NCI-H774 (cell line): ENCODE results near the gene SNRNP25.
A peak's percentile ranks its signal among the peaks of the same experiment; 100 is the strongest.
"Not testable (repeated sequence)": the region's sequence is repeated elsewhere in the genome, so short reads cannot be mapped to it uniquely, and the experiment has no call there.

Source experiments
- DNase-seq: peaks from one replicate; lab custom pipeline; 2025; lab: John Stamatoyannopoulos, UW

Gene SNRNP25

DNA sequence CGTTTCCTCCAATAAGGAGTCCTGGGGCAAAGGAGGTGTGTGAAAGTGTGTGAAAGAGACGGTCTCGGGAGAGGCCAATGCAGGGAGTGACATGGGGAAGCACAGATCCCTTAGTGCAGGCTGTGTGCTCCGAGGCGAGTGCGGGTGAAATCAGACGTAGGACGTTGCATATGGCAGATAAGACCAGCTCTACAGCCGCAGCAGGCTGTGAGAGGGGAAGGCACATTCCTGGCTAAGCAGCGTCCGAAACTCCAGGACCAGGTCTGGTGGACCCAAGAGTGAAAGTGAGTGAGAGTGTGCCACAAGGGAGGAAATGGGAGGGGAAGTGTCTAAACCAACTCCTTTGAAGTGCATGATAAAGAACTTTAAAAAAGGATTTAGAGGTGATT lies 11.6 kb upstream of the SNRNP25 start:
- DNase-seq, result no peak

DNA sequence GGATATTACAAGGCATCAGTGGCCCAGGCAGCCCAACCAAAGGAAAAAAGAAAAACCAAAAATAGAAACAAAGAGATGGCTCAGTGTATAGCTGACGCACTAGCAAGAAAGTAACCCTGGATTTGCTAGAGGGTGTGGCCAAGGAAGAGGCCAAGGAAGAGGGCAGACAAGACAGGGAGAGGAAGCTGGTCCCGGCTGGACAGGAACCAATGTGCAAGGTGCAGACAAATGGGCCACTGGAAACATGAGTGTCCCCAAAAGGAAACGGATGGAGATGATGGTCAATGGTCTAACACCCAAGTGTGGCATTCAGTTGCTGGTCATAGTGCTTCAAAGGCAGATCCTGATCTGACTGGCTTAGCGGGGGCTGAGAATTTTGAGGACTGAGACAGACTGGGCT lies 10.9 kb upstream of the SNRNP25 start:
- DNase-seq, result no peak

DNA sequence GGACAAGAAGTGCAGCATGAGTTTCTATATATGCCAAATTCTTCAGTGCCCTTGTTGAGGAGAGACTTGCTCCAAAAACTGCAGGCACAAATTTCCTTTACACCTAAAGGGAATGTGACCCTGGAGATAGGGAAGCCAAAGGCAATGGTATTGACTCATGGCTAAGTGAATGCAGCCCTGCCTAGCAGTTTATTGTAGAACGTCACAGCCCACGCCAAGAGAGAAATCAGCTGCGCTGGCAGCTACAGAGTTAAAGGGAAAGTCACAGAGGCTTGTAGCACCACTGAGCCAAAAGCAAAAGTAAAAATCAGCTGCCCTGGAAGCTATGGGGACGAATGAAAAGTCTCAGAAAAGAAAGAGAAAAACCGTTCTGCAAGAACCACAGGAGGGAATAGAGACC lies 10.3 kb upstream of the SNRNP25 start:
- DNase-seq, result no peak

DNA sequence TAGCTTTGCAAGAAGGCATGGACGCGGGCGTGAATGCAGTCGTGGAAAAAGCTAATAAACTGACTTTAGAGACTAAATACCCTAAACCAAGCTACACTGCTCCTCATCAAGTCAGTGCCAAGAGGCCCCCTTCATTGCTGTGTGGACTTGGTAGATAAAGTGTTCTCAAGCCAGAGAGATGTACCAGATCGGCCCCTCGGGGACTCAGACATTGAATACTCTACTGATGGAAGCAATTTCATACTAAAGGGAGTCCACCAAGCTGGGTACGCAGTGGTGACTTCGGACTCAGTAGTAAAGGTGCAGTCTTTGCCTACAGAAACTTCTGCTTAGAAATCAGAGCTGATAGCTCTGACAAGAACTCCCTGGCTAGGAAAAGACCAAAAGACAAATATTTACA lies 9.0 kb upstream of the SNRNP25 start:
- DNase-seq, result no peak

DNA sequence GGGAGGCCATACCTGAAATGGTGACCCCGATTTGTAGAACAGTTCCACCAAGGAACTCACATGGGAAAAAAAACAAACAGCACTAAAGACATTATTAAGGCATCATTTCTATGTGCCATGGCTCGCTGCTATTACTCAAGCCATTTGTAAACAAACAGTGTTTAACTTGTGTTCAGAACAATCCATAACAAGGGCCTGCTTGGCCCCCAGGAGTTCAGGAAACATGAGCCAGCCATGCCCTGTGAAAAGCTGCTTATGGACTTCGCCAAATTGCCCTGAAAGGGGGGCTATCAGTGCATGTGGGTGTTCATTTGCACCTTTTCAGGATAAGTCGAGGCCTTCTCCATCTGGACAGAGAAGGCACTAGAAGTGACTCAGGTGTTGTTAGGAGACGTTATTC lies 8.2 kb upstream of the SNRNP25 start:
- DNase-seq, result peak; percentile 23

DNA sequence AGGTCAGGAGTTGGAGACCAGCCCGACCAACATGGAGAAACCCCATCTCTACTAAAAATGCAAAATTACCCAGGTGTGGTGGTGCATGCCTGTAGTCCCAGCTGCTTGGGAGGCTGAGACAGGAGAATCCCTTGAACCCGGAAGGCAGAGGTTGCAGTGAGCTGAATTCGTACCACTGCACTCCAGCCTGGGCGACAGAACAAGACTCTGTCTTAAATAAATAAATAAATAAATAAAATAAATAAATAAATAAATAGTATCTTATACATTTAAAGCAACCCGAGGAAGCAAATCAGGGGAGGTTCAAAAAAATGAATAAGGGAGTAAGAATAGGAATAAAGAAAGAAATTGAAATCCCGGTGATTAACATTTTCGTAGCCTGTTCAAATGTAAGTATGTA lies 7.1 kb upstream of the SNRNP25 start:
- DNase-seq, result not testable (repeated sequence)

DNA sequence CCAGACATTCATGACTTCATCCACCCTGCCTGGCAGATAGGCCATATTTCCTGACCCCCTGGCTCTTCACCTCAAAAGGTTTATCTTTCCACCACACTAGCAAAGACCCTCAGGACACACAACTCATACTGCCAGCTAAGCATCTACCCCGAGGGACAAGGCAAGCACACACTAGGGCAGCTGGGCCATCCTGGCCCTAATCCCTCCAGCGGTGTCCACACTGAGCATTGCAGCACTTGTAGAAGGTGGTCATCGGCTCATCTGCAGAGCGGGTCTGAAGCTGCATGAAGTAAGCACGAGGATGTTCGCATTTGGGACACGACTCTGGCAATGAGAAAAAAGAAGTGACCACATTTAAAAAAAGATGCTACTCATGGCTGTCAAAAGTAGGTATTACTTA lies 6.4 kb upstream of the SNRNP25 start:
- DNase-seq, result no peak

DNA sequence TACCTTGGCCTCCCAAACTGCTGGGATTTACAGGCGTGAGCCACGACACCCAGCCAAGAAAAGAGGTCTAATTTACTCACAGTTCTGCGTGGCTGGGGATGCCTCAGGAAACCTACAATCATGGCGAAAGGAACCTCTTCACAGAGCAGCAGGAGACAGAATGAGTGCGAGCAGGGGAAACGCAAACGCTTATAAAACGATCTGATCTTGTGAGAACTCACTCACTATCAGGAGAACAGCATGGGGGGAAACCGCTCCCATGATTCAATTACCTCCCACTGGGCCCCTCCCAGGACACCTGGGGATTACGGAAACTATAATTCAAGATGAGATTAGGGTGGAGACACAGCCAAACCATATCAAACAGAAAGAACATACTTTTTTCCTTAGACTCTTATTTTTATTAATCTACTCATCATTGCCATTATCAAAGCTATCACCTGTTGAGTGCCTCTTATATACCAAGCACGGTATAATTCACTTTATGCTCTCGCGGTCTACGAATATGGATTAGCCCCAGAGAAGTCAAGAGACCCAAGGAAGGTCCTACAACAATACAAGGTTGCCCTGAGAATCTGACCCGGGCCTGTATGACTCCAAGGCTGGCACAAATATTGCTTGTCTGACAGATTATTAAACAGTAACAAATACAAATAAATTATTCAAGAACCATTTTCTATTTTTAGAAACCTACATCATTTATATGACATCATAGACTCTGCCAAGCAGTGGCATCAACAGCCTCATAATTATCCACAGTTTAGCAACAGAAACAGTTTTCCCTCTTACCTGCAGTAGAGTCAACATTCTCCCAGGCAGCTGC lies 2.6 kb upstream of the SNRNP25 start:
- DNase-seq, result no peak

DNA sequence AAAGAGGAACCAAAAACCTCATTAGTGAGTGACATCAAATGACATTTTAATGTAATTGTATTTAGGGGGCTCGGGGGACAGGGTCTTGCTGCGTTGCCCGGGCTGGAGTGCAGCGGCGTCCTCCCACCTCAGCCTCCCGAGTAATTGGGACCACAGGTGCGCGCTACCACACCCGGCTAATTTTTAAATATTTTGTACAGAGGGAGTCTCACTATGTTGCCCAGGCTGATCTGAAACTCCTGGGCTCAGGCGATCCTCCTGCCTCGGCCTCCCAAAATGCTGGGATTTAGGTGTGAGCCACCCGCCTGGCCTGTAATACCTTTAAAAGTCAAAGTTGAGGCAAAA lies 581 bp downstream of the SNRNP25 start:
- DNase-seq, result no peak

DNA sequence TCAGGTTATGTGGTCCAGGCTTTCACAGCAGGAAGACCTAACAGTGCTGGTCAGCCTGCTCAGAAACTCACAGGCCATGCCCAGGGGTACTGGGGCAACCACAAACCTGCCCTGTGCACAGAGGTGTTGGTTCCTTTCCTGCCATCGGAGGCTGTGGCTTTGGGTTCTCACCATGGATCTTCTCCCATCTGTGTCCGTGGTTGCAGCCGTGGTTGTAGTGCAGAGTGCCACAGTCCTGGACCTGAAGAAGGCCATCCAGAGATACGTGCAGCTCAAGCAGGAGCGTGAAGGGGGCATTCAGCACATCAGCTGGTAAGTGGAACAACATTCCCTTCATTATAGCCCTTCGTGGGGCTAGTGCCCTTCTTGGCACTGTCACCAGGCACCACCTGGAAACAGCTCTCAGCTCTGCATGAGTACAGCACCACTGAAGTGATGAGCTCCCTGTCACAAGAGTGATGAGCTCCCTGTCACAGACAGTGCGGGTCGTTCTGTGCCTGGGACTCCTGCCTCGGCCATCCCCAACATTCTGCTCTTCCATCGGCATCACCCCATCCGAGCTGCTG lies 2.0 kb downstream of the SNRNP25 start:
- DNase-seq, result no peak

DNA sequence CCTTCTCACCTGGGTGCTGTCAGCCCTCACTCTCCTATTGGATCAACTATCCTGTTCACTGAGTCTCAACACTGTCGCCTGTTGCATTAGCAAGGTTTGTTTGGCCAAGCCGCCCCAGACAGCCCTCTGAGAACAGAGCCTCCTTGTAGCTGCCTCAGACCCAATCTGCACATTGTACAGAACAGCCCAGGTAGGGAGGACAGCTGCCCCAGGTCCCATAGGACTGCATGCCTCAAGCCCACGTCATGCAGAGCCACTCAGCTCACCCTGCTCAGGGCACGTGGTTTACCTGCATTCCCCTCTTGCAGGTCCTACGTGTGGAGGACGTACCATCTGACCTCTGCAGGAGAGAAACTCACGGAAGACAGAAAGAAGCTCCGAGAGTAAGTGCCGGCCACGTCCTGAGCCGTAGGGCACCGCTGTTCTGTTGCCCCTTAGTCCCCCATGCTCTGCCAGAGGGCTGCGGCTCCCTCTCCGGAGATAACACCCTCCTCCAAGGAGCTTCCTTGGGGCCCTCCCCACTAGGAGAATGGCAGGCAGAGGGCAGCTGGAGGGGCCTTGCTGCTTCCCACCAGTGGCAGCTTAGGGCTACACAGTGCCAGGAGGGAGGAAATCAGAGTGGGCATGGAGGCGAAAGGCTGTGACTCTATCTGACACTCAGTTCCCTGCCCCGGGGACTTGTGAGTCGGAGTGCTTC lies 2.8 kb downstream of the SNRNP25 start:
- DNase-seq, result no peak

DNA sequence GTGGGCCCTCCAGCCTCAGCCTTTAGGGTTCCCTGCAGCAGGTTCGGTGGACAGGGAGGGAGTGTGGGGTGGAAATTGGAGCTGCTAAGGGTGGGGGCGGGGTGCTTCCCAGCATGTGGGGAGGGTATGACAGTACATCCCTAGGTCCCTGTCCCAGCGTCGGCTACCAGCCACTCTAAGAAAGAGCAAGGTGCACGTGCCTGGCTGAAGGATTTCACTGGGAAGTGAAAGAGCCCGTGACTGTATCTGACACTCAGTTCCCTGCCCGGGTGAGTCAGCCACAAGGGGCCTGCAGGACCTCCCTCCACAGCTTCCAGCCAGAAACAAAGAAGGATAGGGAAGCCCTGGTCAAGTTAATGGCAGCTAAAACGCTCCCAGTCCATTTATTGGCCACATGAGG lies 4.1 kb downstream of the SNRNP25 start:
- no peak for DNase-seq

DNA sequence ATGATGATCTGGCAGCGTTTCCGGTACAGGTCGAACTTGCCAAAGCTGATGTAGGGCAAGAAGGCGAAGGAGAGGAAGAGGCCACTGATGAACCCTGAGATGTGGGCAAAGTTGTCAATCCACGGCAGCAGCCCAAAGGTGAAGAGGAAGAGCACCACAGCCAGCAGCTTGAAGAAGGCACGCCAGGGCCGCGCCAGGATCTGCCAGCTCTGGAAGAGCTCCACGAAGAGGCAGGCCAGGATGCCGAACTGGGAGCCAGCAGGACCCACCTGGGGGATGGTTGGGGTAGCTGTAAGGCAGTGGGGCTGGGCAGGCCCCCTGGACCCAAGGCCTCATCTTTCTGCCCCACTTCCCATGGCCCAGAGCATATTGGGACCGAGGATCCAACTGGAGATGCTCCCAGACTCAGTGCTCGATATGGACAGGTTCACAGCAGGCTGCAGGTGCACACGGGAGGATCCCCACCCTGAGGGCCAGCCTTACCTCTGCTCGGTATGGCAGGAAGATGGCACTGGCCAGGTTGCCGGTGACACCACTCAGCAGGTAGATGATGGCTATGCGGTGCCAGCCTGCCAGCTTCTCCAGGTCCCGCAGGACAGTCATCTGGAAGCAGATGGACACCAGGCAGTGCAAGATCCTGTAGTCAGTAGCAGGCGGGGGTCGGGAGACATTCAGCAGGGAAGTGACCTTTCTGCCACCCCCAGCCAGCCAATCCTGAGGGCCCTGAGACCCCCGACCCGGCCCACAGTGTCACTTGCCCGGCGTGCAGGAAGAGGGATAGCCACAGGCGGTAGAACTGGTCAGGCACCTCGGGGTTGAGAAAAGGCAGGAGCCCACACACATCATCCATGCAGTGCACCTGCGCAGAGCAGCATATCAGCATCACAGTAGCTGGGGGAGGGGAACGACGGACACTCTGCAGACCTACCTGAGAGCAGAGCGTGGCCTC lies 5.1 kb downstream of the SNRNP25 start:
- DNase-seq, result no peak

DNA sequence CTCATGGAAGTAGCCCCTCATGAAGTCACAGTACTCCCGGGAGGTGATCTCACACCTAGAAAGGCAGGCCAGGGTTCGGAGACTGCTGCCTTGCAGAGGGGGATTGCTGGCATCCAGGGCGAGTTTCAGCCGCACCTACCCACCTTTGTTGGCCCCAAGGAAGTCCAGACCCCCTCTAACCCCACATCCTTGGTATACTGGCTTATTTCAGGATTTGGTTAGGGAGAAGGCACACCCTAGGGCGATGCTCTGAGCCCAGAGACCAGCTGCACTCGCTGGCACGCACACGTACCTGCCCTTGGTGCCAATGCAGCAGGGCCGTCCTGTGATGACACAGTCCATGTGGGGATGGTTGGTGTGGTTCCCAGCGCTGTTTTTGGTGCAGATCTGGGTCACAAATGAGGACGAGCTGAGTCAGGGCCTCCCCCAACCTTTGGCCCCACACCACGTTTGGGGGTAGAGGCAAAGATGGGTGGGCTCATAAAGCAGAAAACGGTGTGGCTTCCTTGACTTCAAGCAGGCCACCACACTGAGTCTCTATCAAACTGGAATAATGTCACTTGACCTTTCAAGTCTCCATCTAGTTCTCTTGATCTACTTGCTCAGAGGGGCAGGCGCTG lies 5.9 kb downstream of the SNRNP25 start:
- no peak for DNase-seq

DNA sequence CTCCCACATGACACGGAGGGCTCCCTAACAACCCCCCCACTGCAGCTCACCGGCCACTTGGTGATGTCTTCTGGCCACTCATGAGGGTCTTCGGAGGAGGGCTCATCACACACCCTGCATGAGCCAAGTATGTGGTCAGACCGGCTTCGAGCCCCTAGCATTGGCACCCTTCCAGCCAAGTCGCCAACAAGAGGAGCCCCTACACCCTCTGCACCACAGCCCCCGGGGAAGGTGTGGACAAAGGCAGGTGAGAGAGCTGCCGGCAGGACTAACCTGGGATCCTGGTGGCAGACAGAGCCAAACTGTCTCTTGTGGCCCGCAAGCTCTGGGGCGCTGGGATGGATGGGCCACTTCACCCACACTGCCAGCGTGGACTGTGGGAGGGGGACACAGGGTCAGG lies 6.5 kb downstream of the SNRNP25 start:
- DNase-seq, result no peak

DNA sequence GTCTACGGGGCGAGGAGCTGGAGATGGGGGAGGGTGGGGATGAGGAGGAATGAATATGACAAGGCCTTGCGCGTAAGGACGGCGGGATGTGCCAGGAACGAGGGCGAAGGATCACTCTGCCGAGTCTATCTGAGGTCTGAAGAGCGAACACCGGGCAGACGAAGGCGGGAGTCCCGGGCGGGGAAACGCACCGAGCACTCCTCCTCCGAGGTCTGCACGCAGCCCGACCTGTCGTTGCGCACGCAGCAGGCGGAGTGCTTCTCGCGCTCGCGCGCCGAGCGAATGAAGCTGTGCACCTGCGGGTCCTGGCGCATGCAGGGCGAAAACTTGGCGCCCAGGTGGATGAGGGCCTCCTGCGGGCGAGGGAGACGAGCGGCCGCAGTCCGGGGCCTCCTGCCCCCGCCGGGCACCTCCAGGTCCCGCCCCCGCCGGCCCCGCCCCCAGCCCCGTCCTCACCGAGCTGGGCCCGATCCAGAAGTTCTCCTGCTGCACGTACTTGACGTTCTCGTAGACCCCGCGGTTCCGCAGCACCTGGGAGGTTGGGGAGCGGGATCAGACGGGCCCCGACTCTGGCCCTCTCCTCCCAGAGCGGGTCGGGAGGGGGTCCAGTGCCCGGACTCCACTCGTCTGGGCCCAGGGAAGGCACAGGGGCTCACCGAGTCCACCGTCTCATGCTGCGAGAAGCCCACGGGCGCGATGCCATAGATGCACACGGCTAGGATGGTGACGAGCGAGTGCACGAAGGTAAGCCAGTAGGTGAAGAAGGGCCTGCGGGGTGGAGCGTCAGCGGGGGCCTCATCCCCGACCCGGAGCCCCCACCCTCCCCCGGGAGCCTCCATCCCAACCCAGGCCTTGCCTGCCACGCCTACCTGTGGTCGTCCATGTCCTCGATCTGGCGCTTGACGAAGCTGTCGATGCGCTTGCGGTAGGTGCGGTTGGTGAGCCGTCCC lies 7.6 kb downstream of the SNRNP25 start:
- no peak for DNase-seq

DNA sequence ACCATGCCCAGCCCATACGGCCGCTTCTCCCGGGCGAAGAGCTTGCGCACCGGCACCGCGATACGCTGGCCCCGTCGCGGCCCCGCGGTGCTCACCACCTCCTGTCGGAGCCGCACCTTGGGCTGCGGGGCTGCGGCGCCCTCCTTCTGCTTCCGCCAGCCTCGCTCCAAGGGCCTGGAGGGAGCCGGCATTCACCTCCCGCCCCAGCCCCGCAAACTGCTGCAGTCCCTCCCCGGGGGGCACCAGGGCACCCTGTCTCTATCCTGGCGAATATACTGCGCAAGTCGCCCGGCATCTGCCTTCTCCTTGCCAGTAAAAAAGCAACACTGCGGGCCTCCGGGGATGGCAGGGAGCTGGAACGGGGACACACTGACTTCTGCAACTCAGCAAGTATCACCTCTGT lies 8.3 kb downstream of the SNRNP25 start:
- no peak for DNase-seq

DNA sequence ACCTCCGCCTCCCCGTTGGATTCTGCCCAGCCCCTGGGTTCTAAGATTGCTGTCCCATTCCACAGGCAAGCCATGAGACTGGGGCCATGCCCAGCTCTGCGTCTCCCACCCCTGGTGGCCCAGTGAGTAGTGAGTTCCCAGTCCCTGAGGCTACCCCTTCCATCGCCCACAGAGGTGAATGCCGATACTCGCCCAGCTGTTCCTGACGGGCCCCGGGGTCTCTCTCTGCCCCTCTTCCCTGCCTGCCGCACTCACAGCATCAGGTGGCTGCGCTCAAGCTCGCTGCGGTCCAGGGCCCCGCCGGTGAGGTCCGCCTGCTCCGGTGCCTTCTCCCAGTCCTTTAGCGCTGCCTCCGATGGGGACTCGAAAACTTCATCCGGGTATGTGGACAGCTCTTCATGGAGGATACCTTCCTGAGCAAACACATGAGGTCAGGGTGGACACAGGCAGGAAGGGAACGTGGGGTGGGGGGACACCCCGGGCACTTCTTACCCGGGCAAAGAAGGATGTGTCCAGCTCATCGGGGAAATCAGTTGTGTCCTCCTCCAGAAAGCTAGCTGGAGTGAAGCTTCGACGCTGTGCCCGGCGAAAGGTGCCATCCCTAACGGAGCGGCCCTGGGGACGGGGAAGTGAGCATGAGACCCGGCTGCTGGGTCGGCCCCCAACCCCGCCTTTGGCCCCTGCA lies 8.8 kb downstream of the SNRNP25 start:
- DNase-seq, result no peak

DNA sequence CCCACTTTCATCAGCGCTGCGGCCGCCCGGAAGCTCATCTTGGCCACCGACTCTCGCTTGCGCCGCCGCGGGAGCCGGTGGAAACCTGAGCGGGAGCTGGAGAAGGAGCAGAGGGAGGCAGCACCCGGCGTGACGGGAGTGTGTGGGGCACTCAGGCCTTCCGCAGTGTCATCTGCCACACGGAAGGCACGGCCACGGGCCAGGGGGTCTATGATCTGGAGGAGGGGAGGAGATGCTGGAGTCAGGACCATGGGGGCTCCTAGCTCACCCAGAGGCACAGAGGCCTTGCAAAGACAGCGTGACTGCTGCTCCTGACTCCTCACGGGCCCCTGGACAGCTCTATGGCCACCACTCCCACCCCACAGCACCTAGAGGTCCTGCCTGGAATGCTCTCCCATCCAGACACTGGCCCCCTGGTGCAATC lies 9.4 kb downstream of the SNRNP25 start:
- no peak for DNase-seq

DNA sequence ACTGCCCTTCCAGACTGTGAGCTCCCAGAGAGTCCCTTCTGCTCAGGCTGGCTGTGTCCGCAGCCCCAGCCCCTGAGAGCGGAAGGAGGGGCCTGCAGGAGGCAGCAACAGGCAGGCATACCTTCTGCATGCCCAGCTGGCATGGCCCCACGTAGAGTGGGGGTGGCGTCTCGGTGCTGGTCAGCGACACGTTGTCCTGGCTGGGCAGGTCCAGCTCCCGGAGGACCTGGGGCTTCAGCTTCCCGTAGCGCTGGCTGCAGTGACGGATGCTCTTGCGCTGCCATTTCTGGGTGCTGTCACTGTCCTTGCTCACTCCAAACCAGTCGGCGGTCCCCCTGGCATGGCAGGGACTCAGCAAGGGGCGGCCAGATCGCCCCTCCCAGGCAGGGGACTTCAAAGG lies 9.8 kb downstream of the SNRNP25 start:
- no peak for DNase-seq
